ENCODE measurements around the gene BCLAF1. TPM values are rescaled to one million over a fixed set of nuclear protein-coding genes. Genes with fewer than 3 reads are reported as not detected.

BCLAF1 gene
- total RNA-seq, 1 experiment from 2014 or later = 175 TPM

- intact Hi-C loops (cut with micrococcal nuclease) = no loop called here
- BruUV-seq (replicated peaks) = no TSS peak
- Mint-ChIP-seq H3K27ac (ENCODE audit: low read depth, unreplicated experiment) (no peak overlapping the region), H3K9me3 (ENCODE audit: unreplicated experiment) (no peaks in the 10 kb centered on the region), H3K36me3 (ENCODE audit: insufficient read depth, unreplicated experiment) (no peaks in the 10 kb centered on the region), H3K4me1 (ENCODE audit: insufficient read depth, unreplicated experiment) (no peaks in the 10 kb centered on the region), H3K27me3 (ENCODE audit: insufficient read depth, unreplicated experiment) (no peaks in the 10 kb centered on the region), H3K4me3 (ENCODE audit: unreplicated experiment) (no peak overlapping the region)
- no peak for DNase-seq (ENCODE audit: unreplicated experiment)
- TF ChIP-seq CTCF (IDR thresholded peaks at IDR 0.05; ENCODE audit: unreplicated experiment) = no peak
- ChIA-PET CTCF (no interaction called here), POLR2A (interaction anchor here (1.0 kb wide), 1 partner anchor 16 kb away, joined by 4 read pairs; no protein-coding TSS in a partner anchor)
Observed at GRCh38 chr6:136306466-136306865, 16.8 kb upstream of the BCLAF1 start.

GRCh38 chr6:136304410-136304809 is 14.8 kb upstream of the BCLAF1 start:
- DNase-seq (ENCODE audit: unreplicated experiment) = no peak
- intact Hi-C loops (cut with micrococcal nuclease) = no loop called here
- Mint-ChIP-seq H3K4me3 (ENCODE audit: unreplicated experiment) (no peak overlapping the region), H3K4me1 (ENCODE audit: insufficient read depth, unreplicated experiment) (no peaks in the 10 kb centered on the region), H3K27me3 (ENCODE audit: insufficient read depth, unreplicated experiment) (no peaks in the 10 kb centered on the region), H3K9me3 (ENCODE audit: unreplicated experiment) (no peaks in the 10 kb centered on the region), H3K36me3 (ENCODE audit: insufficient read depth, unreplicated experiment) (no peaks in the 10 kb centered on the region), H3K27ac (ENCODE audit: low read depth, unreplicated experiment) (no peak overlapping the region)
- ChIA-PET POLR2A (interaction anchor here (0.7 to 2.4 kb wide), 3 partner anchors 12 to 53 kb away, joined by 3 to 24 read pairs (median 4); partner anchors contain the start of gene BCLAF1), CTCF (interaction anchor here (0.7 to 0.9 kb wide), 4 partner anchors 14 to 412 kb away, joined by 3 read pairs; no protein-coding TSS in a partner anchor)
- no peak for TF ChIP-seq CTCF (IDR thresholded peaks at IDR 0.05; ENCODE audit: unreplicated experiment)
- no TSS peak for BruUV-seq (replicated peaks)

- no TSS peak for BruUV-seq (replicated peaks)
- POLR2A ChIA-PET = interaction anchor here (2.4 kb wide), 1 partner anchor 14 kb away, joined by 24 read pairs; the partner anchor contains the start of gene BCLAF1
- Mint-ChIP-seq H3K4me3 (ENCODE audit: unreplicated experiment) (no peak overlapping the region), H3K27ac (ENCODE audit: low read depth, unreplicated experiment) (no peak overlapping the region), H3K9me3 (ENCODE audit: unreplicated experiment) (no peaks in the 10 kb centered on the region), H3K4me1 (ENCODE audit: insufficient read depth, unreplicated experiment) (no peaks in the 10 kb centered on the region), H3K36me3 (ENCODE audit: insufficient read depth, unreplicated experiment) (no peaks in the 10 kb centered on the region), H3K27me3 (ENCODE audit: insufficient read depth, unreplicated experiment) (no peaks in the 10 kb centered on the region)
- no peak for DNase-seq (ENCODE audit: unreplicated experiment)
- CTCF ChIA-PET = interaction anchor here (0.6 to 0.9 kb wide), 4 partner anchors 15 to 498 kb away, joined by 3 to 4 read pairs (median 4); partner anchors contain the start of gene MAP7
- no peak for TF ChIP-seq CTCF (IDR thresholded peaks at IDR 0.05; ENCODE audit: unreplicated experiment)
- intact Hi-C loops (cut with micrococcal nuclease) = no loop called here
Observed at GRCh38 chr6:136303516-136303915, 13.9 kb upstream of the BCLAF1 start.

- no peak overlapping the region for H3K4me3 Mint-ChIP-seq (ENCODE audit: unreplicated experiment)
- no TSS peak for BruUV-seq (replicated peaks)
- ChIA-PET CTCF (interaction anchor here (0.5 to 0.7 kb wide), 3 partner anchors 368 to 880 kb away, joined by 3 to 4 read pairs (median 4); no protein-coding TSS in a partner anchor), POLR2A (interaction anchor here (1.0 kb wide), 1 partner anchor 22 kb away, joined by 3 read pairs; no protein-coding TSS in a partner anchor)
- no peaks in the 10 kb centered on the region for H3K9me3 Mint-ChIP-seq (ENCODE audit: unreplicated experiment)
- no peak overlapping the region for H3K27ac Mint-ChIP-seq (ENCODE audit: low read depth, unreplicated experiment)
- intact Hi-C loops (cut with micrococcal nuclease) = no loop called here
- H3K27me3 Mint-ChIP-seq (ENCODE audit: insufficient read depth, unreplicated experiment) = no peaks in the 10 kb centered on the region
- peaks cover 8% of the 10 kb centered on the region for H3K36me3 Mint-ChIP-seq (ENCODE audit: insufficient read depth, unreplicated experiment)
- TF ChIP-seq CTCF (IDR thresholded peaks at IDR 0.05; ENCODE audit: unreplicated experiment) = no peak
- DNase-seq (ENCODE audit: unreplicated experiment) = no peak
- no peaks in the 10 kb centered on the region for H3K4me1 Mint-ChIP-seq (ENCODE audit: insufficient read depth, unreplicated experiment)
Observed at GRCh38 chr6:136294621-136295020, 5.0 kb upstream of the BCLAF1 start.

All from MCF 10A (cell line).